Stimulated activated CD8-positive, alpha-beta memory T cell treated with anti-CD3 and anti-CD28 coated beads, Interleukin-7, amount 100 ng/mL, for 1 hour (primary cell): Measurements from ENCODE around the gene ATF2.
"Not testable (repeated sequence)": the region's sequence is repeated elsewhere in the genome, so short reads cannot be mapped to it uniquely, and the experiment has no call there.

ENCODE experiments used
- DNase-seq, 2 donors: peaks; one replicate each; pipeline ENCODE4 v3.0.0-alpha.2; 2020; ENCODE audit warnings: low read depth in 2 of 2

ATF2 gene

DNA sequence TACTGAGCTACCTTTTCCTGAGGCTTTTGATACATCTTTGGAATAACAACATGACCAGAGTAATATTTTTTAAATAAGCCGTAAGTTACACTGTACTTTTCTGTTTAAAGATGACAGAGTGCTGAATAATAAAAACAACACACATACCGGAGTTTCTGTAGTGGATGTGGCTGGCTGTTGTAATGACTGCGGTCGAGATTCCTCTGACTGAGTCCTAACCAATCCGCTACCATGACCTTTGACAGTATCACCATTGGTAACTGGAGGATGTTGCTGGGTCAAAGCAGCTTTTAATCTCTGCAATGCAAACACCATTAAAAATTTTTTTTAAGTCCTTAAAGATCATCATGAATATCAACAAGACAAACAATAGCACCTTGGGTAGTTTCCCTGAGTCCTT lies 70.7 kb downstream of the ATF2 start:
- no peak for DNase-seq

DNA sequence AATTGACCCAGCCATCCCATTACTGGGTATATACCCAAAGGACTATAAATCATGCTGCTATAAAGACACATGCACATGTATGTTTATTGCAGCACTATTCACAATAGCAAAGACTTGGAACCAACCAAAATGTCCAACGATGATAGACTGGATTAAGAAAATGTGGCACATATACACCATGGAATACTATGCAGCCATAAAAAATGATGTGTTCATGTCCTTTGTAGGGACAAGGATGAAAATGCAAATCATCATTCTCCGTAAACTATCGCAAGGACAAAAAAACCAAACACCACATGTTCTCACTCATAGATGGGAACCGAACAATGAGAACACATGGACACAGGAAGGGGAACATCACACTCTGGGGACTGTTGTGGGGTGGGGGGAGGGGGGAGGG lies 83.9 kb downstream of the ATF2 start:
- DNase-seq = not testable (repeated sequence)

DNA sequence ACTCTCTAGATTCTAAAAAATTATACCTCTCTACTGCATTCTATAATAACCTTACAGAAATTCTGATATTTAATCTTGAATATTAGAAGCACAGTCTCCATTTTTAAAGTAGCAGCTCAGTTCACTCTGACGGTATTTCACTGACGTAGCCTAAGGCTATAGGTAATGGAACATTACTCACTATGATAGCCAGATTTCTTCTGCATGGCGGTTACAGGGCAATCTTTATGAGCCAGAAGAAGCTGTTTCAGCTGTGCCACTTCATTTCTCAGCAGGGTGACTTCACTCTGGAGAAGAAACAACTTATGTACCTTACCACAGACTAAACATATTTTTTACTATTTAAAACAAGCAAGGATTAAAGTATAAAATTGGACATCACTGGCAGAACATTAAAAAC lies 87.5 kb downstream of the ATF2 start:
- DNase-seq = no peak

DNA sequence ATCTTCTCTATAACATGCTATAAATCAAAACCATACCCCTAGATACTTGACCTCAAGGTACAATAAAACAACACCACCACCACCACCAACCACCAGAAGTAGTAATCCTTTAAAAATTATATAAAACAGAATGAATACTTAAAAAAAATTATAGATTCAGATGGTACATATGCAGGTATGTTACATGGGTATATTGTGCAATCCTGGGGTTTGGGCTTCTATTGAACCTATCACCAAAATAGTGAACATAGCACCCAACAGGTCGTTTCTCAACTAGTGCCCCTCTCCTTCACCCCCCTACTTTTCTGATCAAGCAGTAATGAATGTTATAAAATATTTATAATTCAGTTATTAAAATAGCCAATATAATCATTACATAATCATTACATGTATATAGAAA lies 91.7 kb downstream of the ATF2 start:
- DNase-seq = no peak

DNA sequence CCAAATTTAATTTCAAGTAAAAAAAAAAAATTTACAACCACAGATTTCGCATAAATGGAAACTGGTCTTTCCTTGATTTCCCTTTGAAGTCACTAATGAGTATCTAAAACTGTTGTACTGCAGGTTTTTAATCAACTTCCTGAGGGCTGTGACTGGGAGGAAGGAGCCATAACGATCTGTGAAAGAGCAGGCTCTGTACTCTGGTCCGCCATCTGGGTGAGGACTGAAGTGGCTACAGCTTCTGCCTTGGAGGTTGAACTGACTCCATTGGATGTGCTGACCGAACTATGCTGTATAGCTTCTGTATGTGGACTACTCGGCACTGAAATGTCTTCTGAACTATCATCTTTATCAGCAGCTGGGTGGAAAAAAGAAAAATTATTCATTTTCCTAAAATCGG lies 93.5 kb downstream of the ATF2 start:
- no peak for DNase-seq

DNA sequence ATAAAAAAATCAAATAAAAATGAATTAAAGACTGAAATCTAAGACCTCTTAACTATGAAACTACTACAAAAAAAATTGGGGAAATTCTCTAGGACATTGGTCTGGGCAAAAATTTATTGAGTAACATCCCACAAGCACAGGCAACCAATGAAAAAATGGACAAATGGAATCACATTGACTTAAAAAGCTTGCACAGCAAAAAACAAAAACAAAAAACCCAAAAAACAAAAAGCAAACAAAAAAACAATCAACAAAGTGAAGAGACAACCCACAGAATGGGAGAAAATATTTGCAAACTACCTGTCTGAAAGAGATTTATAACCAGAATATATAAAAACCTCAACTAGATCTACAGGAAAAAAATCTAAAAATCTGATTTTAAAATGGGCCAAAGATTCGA lies 99.5 kb downstream of the ATF2 start:
- DNase-seq = no peak

DNA sequence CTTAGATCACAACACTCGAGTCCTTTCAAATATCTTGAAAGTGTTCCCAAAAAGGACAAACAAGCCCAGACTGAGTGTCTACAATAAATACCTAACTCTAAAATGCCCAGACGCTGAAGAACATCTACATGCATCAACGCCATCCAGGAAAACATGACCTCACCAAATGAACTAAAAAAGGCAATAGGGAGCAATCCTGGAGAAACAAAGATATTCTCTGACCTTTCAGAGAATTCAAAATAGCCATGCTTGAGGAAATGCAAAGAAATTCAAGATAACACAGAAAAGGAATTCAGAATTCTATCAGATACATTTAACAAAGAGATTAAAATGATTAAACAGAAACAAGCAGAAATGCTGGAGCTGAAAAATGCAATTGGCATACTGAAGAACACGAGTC lies 101.6 kb downstream of the ATF2 start:
- DNase-seq = no peak

DNA sequence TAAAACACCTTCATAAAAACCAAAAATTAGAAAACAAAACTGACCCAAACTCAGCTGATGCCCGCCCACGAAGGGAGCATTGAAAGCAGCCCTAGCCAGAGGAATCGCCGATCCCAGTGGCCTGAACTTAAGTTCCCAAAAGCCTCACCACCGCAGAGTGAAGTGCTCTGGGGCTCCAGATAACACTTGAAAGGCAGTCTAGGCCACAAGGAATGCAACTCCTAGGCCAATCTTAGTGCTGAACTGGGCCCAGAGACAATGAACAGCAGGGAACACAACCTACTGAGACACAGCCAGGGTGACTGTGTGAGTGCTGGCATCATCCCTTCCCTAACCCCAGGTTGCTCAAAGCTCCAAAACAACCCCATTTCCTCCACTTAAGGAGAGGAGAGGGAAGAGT lies 103.2 kb downstream of the ATF2 start:
- DNase-seq = no peak

DNA sequence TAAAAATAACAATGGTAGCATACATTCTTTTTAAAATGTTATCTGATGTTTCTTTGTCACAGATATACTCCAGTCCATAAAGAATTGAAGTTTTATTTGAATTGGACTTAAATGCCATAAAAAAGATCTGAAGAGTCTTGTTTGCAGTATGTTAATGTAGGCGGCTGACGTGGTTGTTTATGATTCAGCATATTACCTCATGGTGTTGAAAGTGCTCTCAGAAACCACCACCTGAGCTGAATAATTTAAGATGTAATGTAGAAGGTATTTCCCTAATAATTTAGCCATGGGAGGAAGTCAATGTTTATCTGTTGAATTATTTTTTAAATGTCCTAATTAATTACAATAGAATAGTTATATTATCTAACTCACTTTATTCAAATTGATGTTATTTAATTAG lies 104.3 kb downstream of the ATF2 start:
- no peak for DNase-seq

DNA sequence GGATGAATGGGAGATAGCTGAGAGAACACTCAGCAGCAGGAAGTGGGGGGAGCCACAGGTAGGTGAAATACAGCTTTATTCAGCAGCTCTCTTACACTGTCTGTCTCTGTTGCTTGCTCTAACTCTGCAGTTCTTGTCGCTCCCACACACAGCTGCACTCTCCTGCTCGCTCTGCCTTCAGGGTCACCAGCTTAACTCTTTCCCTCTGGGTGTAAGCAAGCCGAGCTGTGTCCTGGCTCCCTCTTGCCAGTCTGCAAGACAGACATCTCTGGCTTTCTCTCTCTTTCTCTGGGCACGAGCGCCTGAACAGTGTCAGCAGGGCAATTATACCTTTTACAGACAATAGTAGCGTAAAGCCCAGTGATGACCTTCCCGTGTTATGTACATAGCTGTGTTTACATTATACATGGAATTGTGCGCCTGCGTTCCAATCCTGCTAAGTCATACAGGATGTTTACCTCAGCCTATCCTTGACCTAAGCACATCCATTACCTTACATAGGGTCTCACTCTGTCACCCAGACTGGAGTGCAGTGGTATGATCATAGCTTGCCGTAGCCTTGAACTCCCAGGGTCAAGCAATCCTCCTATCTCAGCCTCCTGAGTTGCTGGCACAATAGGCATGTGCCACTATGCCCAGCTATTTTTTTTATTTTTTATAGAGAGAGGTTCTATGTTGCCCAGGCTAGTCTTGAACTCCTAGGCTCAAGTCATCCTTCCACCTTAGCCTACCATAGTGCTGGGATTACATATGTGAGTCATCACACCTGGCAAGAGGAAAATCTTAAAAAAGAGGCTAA lies 105.0 kb downstream of the ATF2 start:
- no peak for DNase-seq

DNA sequence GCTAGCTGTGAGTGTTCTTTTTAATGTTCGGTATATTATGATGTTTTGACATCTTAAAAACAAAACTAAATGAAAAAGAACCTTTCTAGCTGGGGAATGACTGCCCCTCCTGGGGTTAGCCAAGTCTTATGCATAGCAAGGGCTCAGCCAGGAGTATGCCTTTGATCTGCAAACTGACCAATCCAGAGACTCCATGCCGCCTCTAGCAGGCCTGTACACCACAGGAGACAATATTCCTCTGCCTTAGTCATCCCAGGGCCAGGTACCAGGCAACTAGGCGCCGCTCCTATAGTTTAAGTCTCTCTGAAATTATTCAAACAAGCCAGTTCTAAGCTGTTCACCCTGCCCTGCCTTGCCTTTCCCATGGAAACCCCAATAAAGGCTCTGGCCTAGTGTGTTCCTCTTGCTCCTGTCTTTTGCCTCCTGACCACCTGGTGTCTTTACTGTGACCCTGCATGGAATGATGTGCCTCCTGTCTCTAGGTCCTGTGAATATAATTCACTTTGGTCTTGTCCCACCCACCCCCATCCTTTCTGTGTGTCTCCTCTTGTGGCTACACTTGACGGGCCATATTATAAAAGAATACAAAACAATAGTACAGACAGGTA lies 110.8 kb downstream of the ATF2 start:
- DNase-seq = no peak

DNA sequence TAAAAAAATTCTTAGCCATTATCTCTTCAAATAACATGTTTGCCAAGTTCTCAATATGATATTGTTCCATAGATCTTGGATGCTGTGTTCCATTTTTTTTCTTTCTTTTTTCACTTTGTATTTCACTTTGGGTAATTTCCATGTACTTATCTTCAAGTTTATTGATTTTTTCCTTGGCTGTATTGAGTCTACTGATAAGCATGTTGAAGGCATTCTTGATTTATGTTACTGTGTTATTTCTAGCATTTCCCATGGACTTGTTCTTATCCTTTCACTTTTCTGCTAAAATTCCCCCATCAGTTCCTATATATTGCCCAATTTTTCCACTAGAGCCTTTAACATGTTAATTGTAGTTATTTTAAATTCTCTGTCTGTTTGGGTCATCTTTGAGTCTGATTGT lies 112.0 kb downstream of the ATF2 start:
- no peak for DNase-seq

DNA sequence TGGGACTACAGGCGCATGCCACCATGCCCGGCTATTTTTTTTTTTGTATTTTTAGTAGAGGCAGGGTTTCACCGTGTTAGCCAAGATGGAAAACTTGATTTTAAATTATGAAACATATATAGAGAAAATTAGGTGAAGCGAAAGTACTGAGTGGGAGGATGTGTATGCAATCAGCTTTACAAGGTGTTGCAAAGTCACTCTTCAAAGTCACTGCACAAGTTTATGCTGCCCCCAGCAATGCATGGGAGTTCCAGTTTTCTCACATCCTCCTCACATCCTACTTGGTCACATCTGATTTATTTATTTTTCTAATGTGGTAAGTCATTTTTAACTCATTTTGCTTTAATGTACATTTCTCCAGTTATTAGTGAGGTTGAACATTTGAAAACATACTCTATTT lies 113.7 kb downstream of the ATF2 start:
- DNase-seq = no peak

DNA sequence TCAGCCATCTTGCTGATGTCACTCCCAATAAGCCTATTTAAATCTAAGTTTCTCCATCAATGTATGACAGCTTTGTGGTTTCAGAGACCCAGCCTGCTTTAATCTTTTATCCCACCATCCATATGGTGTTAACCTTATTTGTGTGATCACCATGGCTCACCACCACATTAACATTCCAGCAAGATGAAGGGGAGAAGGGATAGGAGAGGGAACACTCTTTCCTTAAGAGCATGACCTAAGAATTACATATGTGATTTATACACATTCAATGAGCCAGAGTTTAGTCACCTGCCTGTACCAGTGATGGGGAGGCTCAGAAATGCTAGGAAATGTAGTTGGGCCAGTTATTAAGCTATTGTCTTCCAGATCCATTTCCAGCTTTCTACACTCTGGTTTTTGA lies 118.3 kb downstream of the ATF2 start:
- no peak for DNase-seq

DNA sequence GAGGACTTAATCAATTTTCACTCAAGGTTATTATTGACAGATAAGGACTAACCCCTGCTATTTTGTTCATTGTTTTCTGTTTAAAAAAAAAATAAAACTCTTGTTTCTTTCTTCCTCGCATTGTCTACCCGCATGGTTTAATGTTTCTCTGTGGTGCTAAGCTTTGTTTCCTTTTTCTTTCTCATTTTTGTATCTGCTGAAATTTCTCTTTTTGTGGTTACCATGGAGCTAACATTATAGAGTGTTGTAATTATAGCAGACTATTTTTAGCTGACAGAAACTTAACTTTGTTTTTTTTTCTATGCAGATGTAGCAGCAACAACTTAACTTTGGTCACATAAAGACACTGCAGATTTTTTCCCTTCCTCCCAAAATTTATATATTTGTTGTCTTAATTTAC lies 119.7 kb downstream of the ATF2 start:
- DNase-seq = no peak

DNA sequence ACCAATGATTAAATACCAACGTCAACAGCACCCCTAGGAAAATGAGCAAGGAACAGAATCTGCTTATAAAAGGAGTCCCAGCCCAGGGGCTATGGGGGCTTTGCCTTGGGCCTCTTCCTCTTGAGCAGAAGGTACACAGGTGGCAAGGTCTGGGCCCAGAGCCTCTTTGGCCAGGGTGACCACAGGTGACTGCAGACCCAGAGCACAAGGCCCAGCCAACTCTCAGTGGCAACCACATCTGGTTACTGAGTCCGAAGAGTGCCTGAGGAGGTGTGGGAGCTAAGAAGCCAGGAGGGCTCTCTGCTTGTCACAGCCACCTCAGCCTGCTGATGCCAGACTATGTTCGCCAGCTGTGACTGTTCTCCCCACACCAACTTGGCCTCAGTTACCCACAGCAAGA lies 128.5 kb downstream of the ATF2 start:
- DNase-seq = no peak

DNA sequence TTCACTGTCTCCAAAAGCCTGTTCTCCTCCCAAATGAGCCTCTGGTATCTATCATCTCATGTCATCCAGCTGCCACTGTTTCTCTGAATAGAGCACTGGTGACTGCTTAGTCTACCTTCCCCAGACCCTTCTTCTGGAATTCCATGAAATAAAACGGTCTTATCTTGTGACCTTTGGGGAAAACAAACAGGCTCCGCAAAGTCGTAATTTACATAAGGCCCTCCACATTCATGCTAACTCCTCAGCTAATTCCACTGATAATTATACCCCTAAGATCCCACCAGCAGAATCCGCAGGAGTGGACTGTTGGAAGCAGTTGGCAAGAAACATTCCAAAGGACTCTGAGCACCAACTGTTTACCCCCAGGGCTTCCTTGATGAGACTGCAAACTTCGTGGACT lies 129.0 kb downstream of the ATF2 start:
- DNase-seq = no peak

DNA sequence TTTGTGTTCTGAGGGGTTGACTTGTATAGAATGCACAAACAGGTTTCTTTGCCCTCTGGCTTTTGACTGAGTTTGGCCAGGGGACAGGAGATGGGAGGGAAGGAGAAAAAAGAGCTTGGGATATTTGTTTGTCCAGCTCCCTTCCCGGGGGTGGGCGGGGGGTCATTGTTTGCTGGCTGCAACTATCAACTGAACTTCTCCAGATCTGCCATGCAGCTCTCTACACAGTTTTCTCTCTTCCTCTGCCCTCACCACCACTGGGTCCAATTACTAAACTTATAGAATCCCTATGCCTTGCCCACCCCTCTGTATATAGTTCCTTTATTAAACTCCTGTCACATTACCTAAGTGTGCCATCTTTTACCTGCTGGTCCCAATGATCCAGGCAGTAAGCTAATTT lies 130.1 kb downstream of the ATF2 start:
- no peak for DNase-seq

DNA sequence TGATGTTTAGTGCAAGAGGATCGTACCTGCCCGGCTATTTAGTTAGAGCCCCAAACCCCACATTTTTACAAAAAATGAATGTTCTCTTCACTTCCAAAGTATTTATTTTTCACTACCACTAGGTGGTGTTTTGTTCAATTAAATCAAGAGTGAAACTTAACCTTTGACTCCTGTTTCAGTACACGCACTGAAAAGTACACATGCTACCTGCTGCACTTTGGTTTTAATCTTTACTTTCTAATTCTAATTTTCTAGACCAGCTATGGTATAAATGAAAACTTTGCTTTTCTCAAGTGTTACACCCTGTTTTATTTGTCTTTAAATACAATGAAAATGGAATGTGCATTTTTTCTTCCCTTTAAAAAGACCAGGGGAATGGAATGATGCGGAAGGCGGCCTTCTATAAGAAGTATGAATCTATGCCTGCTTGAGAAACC lies 131.4 kb downstream of the ATF2 start:
- DNase-seq = no peak

DNA sequence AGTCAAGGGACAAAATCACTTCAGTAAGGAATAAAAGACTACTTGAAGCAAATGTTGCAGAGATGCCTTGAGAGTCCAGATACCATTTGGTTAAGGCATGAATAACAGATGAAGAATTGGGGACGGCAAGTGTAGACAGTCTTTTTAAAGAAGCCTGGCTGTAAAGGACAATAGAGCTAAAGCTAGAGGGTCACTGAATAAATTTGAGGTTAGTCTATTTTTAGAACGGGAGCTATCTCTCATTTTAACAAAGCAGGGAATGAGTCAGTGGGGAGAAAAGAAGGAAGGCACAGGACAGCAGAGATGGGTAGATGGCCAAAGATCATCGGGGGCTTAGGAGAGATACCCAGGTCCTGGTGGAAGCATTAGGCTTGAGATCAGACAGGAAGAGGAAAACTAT lies 132.2 kb downstream of the ATF2 start:
- no peak for DNase-seq

DNA sequence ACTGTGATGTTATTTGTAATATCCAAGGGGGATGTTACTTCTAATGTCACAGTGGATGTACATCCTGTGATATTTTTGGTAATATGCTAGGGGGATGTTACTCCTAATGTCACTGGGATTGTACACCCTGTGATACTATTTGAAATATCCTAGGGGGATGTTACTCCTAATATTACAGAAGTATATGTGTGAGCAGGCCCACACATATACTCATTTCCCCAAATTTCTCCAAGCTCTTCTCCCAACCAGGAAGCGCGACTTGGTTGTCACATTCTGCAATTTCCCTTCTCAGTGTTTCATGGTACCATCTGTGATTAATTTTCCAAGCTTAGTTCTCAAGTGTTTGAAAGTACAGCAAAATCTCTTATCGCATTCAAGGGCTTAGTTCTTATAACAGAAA lies 133.3 kb downstream of the ATF2 start:
- no peak for DNase-seq

DNA sequence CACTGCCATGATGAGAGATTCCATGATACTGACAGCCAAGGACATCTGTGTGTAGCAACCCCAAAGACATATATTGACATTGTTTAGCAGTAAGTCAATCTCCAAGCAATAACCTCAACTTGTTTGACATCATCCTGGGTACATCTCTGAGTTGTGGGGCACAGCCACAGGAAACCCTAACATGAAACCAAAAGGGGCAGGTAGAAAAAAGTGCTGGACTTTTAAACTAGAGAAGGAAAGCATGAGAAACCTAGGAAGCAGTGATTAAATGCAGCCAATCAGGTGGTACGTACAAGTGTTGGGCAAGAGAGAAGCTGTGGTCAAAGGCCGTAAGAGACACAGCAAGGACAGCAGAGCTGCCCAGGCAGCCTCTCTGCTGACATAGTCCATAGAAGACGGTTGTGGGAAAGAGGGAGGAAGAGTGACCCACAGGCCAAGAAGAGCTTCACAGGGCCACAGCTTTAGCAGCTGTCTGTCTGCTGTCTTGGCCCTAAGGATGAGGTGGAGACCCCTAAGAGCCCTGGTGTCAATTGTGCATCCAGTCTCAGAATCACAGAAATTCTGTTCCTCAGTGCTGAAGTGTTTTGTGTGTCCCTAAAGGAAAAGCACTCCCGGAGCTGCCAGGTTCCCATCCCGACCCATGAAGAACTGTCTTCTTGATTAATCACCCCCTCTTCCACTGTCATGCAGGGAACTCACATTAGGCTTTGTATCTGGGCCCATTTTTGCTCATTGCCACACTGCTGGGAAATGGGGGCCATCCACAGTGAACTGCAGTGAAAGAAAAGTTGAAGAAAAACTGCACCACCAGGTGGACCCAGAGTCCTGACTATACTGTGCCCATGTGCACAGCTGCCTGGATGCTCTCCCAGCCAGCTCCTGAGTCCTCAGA lies 137.4 kb downstream of the ATF2 start:
- DNase-seq = no peak

DNA sequence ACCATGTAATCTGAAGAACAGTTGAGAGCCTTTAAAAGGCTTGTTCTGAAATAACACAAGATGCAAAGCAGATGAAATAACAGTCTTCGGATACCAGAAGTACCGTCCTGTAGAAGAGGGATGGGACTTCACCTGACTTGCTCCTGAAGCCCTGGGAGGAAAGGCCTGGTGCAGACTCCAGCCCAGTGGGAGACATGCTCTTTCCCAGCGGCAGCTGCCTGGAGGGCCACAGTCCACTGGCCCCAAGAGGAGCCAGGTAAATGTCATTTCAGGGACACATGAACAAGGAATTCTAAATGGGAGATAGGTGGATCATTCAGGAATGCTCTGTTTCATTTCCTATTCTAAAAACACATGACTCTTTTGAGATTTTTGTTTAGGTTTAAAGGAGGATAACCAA lies 140.2 kb downstream of the ATF2 start:
- DNase-seq = no peak
